HAP-1 (cell line): ENCODE measurements around the gene C10orf53.
"Not testable (repeated sequence)": the region's sequence is repeated elsewhere in the genome, so short reads cannot be mapped to it uniquely, and the experiment has no call there.

Experiments
- DNase-seq, 2 experiments: peaks; one replicate each; pipeline ENCODE4 v3.0.0-alpha.2; 2016 to 2020; ENCODE audit warnings: low spot score in 2 of 2
- H3K27me3 ChIP-seq: fragments of 250-450 bp; sonication (Bioruptor Pico); 2 replicates; pipeline ENCODE4 v1.5.1; 2020; ENCODE audit warnings: low read depth, mild to moderate bottlenecking, moderate library complexity
- H3K36me3 ChIP-seq: fragments of 250-450 bp; sonication (Bioruptor Pico); replicated peaks from 2 replicates; pipeline ENCODE4 v1.5.1; 2020; ENCODE audit warnings: mild to moderate bottlenecking
- H3K4me1 ChIP-seq: fragments of 250-450 bp; sonication (Bioruptor Pico); 2 replicates; pipeline ENCODE4 v1.5.1; 2020; ENCODE audit warnings: mild to moderate bottlenecking
- H3K4me3 ChIP-seq: fragments of 250-450 bp; sonication (Bioruptor Pico); 2 replicates; pipeline ENCODE4 v1.5.1; 2020; ENCODE audit warnings: mild to moderate bottlenecking, moderate library complexity
- H3K9me3 ChIP-seq: fragments of 250-450 bp; sonication (Bioruptor Pico); 2 replicates; pipeline ENCODE4 v1.5.1; 2020; ENCODE audit warnings: mild to moderate bottlenecking, moderate library complexity
- in situ Hi-C: fragments of 300-500 bp; cut with MboI; formaldehyde crosslinking; loops from 3 replicates; pipeline ENCODE4 v1.14.3; 2020; ENCODE audit warnings: low sequenced_read_pairs, inconsistent platforms, mixed read lengths

C10orf53 gene

GRCh38 chr10:49661140-49661856 is 18.2 kb upstream of the C10orf53 start:
- Histone ChIP-seq H3K27me3 (no peaks in the 10 kb centered on the region), H3K4me1 (no peaks in the 10 kb centered on the region), H3K4me3 (no peak overlapping the region), H3K36me3 (no peaks in the 10 kb centered on the region), H3K9me3 (no peaks in the 10 kb centered on the region; the same call in 1 of the 2 replicates)
- no peak for DNase-seq
- in situ Hi-C loops: no loop called here

GRCh38 chr10:49662169-49662830 is 17.2 kb upstream of the C10orf53 start:
- Histone ChIP-seq H3K36me3 (no peaks in the 10 kb centered on the region), H3K4me3 (no peak overlapping the region), H3K27me3 (no peaks in the 10 kb centered on the region), H3K9me3 (no peaks in the 10 kb centered on the region; the same call in 1 of the 2 replicates), H3K4me1 (no peaks in the 10 kb centered on the region)
- no peak for DNase-seq
- in situ Hi-C loops: no loop called here

GRCh38 chr10:49663596-49663995 is 15.9 kb upstream of the C10orf53 start:
- in situ Hi-C loops: no loop called here
- no peak for DNase-seq
- no peaks in the 10 kb centered on the region for H3K27me3 ChIP-seq

DNA sequence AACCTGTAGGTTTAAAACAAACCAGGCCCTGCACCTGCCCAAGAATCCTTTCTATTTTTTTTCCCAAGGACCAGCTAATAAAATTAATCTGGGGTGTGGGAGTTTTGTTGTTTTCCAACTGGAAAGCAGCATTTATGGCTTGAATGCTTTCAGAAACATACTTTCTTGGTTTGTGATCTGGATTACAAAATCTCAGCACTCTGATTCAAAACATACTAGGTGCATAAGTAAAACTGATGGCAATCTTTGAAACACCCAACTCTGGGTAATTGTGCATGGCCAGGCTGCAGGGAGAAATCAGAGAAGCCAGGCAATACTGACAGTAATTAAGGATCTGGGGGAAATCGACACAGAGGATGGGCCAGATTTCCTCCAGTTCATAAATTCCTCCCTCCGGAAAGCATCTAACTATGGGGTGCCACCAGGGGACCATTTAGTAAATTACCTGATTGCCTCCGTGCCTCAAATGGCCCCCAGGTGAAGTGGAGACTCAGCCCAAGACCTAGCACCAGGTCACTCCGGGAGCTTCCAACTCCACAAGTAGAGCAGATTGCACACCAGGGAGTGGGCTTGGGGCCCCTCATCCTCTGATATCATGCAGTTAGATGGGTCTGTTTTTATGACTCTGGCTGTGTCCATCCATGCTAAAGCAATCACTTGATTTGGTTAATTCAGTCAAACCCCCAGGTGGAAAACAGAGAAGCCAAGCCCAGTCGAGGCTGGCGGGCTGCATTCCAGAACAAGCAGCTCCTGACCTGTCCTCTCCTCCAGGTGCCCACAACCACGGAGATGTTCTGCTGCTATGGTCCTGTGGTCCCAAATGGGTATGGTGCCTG is 15.2 kb upstream of the C10orf53 start:
- H3K9me3 ChIP-seq: no peaks in the 10 kb centered on the region

More at GRCh38 chr10:49663596-49663995, 15.9 kb upstream of the C10orf53 start:
- Histone ChIP-seq H3K36me3 (no peaks in the 10 kb centered on the region), H3K9me3 (no peaks in the 10 kb centered on the region; the same call in 1 of the 2 replicates), H3K4me1 (no peaks in the 10 kb centered on the region), H3K4me3 (no peak overlapping the region)

GRCh38 chr10:49664842-49665355 is 14.6 kb upstream of the C10orf53 start:
- Histone ChIP-seq H3K36me3 (no peaks in the 10 kb centered on the region), H3K4me3 (no peak overlapping the region), H3K4me1 (no peaks in the 10 kb centered on the region), H3K9me3 (no peaks in the 10 kb centered on the region), H3K27me3 (no peaks in the 10 kb centered on the region)
- no peak for DNase-seq
- in situ Hi-C loops: no loop called here

More for the DNA sequence above, 15.2 kb upstream of the C10orf53 start:
- H3K4me1 ChIP-seq: no peaks in the 10 kb centered on the region
- in situ Hi-C loops: no loop called here
- no peak for DNase-seq
- H3K27me3 ChIP-seq: no peaks in the 10 kb centered on the region
- no peaks in the 10 kb centered on the region for H3K36me3 ChIP-seq
- no peak overlapping the region for H3K4me3 ChIP-seq

GRCh38 chr10:49666054-49666615 is 13.3 kb upstream of the C10orf53 start:
- DNase-seq: no peak
- H3K27me3 ChIP-seq: 0 out of 2 replicates have a peak, but pooled peaks cover 2% of the 10 kb centered on the region
- in situ Hi-C loops: no loop called here
- H3K36me3 ChIP-seq: no peaks in the 10 kb centered on the region
- no peak overlapping the region for H3K4me3 ChIP-seq
- H3K9me3 ChIP-seq: no peaks in the 10 kb centered on the region
- no peaks in the 10 kb centered on the region for H3K4me1 ChIP-seq

- Histone ChIP-seq H3K4me1 (no peaks in the 10 kb centered on the region), H3K27me3 (0 out of 2 replicates have a peak, but pooled peaks cover 6% of the 10 kb centered on the region), H3K9me3 (no peaks in the 10 kb centered on the region), H3K36me3 (no peaks in the 10 kb centered on the region), H3K4me3 (no peak overlapping the region)
- in situ Hi-C loops: no loop called here
- DNase-seq: no peak
These were observed 12.8 kb upstream of the C10orf53 start for GRCh38 chr10:49666685-49667084.

GRCh38 chr10:49667991-49668390 is 11.5 kb upstream of the C10orf53 start:
- Histone ChIP-seq H3K4me1 (no peaks in the 10 kb centered on the region), H3K4me3 (no peak overlapping the region), H3K36me3 (no peaks in the 10 kb centered on the region), H3K9me3 (no peaks in the 10 kb centered on the region), H3K27me3 (0 out of 2 replicates have a peak, but pooled peaks cover 8% of the 10 kb centered on the region)
- in situ Hi-C loops: no loop called here
- DNase-seq: no peak

- H3K4me1 ChIP-seq: no peaks in the 10 kb centered on the region
- H3K36me3 ChIP-seq: no peaks in the 10 kb centered on the region
- H3K9me3 ChIP-seq: no peaks in the 10 kb centered on the region
- no peak for DNase-seq
- 0 out of 2 replicates have a peak, but pooled peaks cover 8% of the 10 kb centered on the region for H3K27me3 ChIP-seq
- in situ Hi-C loops: no loop called here
- no peak overlapping the region for H3K4me3 ChIP-seq
These were observed 10.8 kb upstream of the C10orf53 start for GRCh38 chr10:49668684-49669083.

GRCh38 chr10:49678827-49679479 is 498 bp upstream of the C10orf53 start:
- in situ Hi-C loops: no loop called here

DNA sequence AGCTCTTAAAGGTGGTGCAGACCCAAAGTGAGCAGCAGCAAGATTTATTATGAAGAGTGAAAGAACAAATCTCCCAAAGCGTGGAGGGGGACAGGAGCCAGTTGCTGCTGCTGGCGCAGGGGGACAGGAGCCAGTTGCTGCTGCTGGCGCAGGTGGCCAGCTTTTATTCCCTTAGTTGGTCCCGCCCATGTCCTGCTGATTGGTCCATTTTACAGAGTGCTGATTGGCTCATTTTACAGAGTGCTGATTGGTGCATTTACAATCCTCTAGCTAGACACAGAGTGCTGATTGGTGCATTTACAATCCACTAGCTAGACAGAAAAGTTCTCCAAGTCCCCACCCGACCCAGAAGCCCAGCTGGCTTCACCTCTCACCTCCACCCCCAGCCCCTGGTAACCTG is 3.0 kb downstream of the C10orf53 start:
- in situ Hi-C loops, H3K27me3 ChIP-seq, H3K4me1 ChIP-seq, H3K4me3 ChIP-seq, H3K36me3 ChIP-seq, H3K9me3 ChIP-seq, DNase-seq: not testable (repeated sequence)

More at GRCh38 chr10:49678827-49679479, 498 bp upstream of the C10orf53 start:
- Histone ChIP-seq H3K9me3 (peaks cover 3% of the 10 kb centered on the region; the same call in 1 of the 2 replicates), H3K4me1 (peaks cover 4% of the 10 kb centered on the region; the same call in 1 of the 2 replicates), H3K27me3 (peaks cover 12% of the 10 kb centered on the region; the same call in 1 of the 2 replicates), H3K4me3 (no peak overlapping the region), H3K36me3 (no peaks in the 10 kb centered on the region)
- no peak for DNase-seq

- H3K36me3 ChIP-seq: no peaks in the 10 kb centered on the region
- peaks cover 4% of the 10 kb centered on the region; the same call in 1 of the 2 replicates for H3K4me1 ChIP-seq
- H3K9me3 ChIP-seq: peaks cover 3% of the 10 kb centered on the region; the same call in 1 of the 2 replicates
- H3K4me3 ChIP-seq: no peak overlapping the region
- DNase-seq: no peak
- peaks cover 1% of the 10 kb centered on the region; the same call in 1 of the 2 replicates for H3K27me3 ChIP-seq
- in situ Hi-C loops: no loop called here
These were observed 3.4 kb downstream of the C10orf53 start for GRCh38 chr10:49682879-49683278.

- in situ Hi-C loops: no loop called here
- Histone ChIP-seq H3K4me3 (no peak overlapping the region), H3K4me1 (no peaks in the 10 kb centered on the region), H3K36me3 (no peaks in the 10 kb centered on the region), H3K27me3 (0 out of 2 replicates have a peak, but pooled peaks cover 9% of the 10 kb centered on the region), H3K9me3 (no peaks in the 10 kb centered on the region)
- no peak for DNase-seq
These were observed 7.2 kb downstream of the C10orf53 start for GRCh38 chr10:49686651-49687050.
